Measurements from ENCODE around the gene HSD17B7.
"Not testable (repeated sequence)": the region's sequence is repeated elsewhere in the genome, so short reads cannot be mapped to it uniquely, and the experiment has no call there.

DNA sequence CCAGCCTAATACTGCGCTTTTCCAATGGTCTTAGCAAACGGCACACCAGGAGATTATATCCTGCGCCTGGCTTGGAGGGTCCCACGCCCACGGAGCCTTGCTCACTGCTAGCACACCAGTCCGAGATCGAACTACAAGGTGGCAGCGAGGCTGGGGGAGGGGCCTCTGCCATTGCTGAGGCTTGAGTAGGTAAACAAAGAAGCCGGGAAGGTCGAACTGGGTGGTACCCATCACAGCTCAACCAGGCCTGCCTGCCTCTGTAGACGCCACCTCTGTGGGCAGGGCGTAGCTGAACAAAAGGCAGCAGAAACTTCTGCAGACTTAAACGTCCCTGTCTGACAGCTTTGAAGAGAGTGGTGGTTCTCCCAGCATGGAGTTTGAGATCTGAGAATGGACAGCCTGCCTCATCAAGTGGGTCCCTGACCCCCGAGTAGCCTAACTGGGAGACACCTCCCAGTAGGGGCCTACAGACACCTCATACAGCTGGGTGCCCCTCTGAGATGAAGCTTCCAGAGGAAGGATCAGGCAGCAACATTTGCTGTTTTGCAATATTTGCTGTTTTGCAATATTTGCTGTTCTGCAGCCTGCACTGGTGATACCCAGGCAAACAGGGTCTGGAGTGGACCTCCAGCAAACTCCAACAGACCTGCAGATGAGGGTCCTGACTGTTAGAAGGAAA is 44.1 kb upstream of the HSD17B7 start:
- TF ChIP-seq, protein P1, sequence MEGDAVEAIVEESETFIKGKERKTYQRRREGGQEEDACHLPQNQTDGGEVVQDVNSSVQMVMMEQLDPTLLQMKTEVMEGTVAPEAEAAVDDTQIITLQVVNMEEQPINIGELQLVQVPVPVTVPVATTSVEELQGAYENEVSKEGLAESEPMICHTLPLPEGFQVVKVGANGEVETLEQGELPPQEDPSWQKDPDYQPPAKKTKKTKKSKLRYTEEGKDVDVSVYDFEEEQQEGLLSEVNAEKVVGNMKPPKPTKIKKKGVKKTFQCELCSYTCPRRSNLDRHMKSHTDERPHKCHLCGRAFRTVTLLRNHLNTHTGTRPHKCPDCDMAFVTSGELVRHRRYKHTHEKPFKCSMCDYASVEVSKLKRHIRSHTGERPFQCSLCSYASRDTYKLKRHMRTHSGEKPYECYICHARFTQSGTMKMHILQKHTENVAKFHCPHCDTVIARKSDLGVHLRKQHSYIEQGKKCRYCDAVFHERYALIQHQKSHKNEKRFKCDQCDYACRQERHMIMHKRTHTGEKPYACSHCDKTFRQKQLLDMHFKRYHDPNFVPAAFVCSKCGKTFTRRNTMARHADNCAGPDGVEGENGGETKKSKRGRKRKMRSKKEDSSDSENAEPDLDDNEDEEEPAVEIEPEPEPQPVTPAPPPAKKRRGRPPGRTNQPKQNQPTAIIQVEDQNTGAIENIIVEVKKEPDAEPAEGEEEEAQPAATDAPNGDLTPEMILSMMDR (IDR thresholded peaks at IDR 0.05; ENCODE audit: insufficient read depth, low read depth, low read length), result not testable (repeated sequence)
- not testable (repeated sequence) for TF ChIP-seq EZH2 (IDR thresholded peaks at IDR 0.05; ENCODE audit: insufficient read depth, low read length)

Data from astrocyte (in vitro differentiated cells and primary cell).